ENCODE data around the gene ROR2.
"Not testable (repeated sequence)": the region's sequence is repeated elsewhere in the genome, so short reads cannot be mapped to it uniquely, and the experiment has no call there.

ROR2 gene

GRCh38 chr9:91923145-91923544, 26.9 kb downstream of the ROR2 start:
- no peak for DNase-seq (ENCODE audit: low read depth)

- DNase-seq (ENCODE audit: low read depth): no peak
Observed at GRCh38 chr9:91921371-91921770, 28.7 kb downstream of the ROR2 start.

- no peak for DNase-seq (ENCODE audit: low read depth)
Observed at GRCh38 chr9:91920630-91921350, 29.2 kb downstream of the ROR2 start.

GRCh38 chr9:91919621-91920020, 30.4 kb downstream of the ROR2 start:
- DNase-seq (ENCODE audit: low read depth): no peak

GRCh38 chr9:91917436-91917835, 32.6 kb downstream of the ROR2 start:
- DNase-seq (ENCODE audit: low read depth): no peak

GRCh38 chr9:91915524-91916263, 34.3 kb downstream of the ROR2 start:
- DNase-seq (ENCODE audit: low read depth): no peak

GRCh38 chr9:91914937-91915336, 35.1 kb downstream of the ROR2 start:
- DNase-seq (ENCODE audit: low read depth): no peak

- DNase-seq (ENCODE audit: low read depth): no peak
Observed at GRCh38 chr9:91914404-91914803, 35.6 kb downstream of the ROR2 start.

- DNase-seq (ENCODE audit: low read depth): no peak
Observed at GRCh38 chr9:91913986-91914385, 36.0 kb downstream of the ROR2 start.

GRCh38 chr9:91913096-91913495, 36.9 kb downstream of the ROR2 start:
- no peak for DNase-seq (ENCODE audit: low read depth)

- no peak for DNase-seq (ENCODE audit: low read depth)
Observed at GRCh38 chr9:91911657-91912056, 38.4 kb downstream of the ROR2 start.

- DNase-seq (ENCODE audit: low read depth): not testable (repeated sequence)
Observed at GRCh38 chr9:91909256-91909655, 40.8 kb downstream of the ROR2 start.

GRCh38 chr9:91908746-91909145, 41.3 kb downstream of the ROR2 start:
- no peak for DNase-seq (ENCODE audit: low read depth)

GRCh38 chr9:91908293-91908623, 41.8 kb downstream of the ROR2 start:
- DNase-seq (ENCODE audit: low read depth): no peak

GRCh38 chr9:91907484-91908292, 42.3 kb downstream of the ROR2 start:
- DNase-seq (ENCODE audit: low read depth): no peak

- DNase-seq (ENCODE audit: low read depth): peak; percentile 32
Observed at GRCh38 chr9:91905991-91906469, 44.0 kb downstream of the ROR2 start.

GRCh38 chr9:91905237-91905650, 44.8 kb downstream of the ROR2 start:
- DNase-seq (ENCODE audit: low read depth): no peak

GRCh38 chr9:91904588-91905236, 45.3 kb downstream of the ROR2 start:
- DNase-seq (ENCODE audit: low read depth): no peak

- DNase-seq (ENCODE audit: low read depth): no peak
Observed at GRCh38 chr9:91903126-91903911, 46.7 kb downstream of the ROR2 start.

GRCh38 chr9:91902475-91903125, 47.4 kb downstream of the ROR2 start:
- no peak for DNase-seq (ENCODE audit: low read depth)

- no peak for DNase-seq (ENCODE audit: low read depth)
Observed at GRCh38 chr9:91900797-91901177, 49.2 kb downstream of the ROR2 start.

All from stimulated activated CD8-positive, alpha-beta memory T cell treated with anti-CD3 and anti-CD28 coated beads, Interleukin-12 subunit alpha, Interleukin-12 subunit beta, amount 100 ng/mL, for 4 hours (primary cell).